H1 (cell line): Measurements from ENCODE around the gene ZBP1. TPM values are rescaled to one million over a fixed set of nuclear protein-coding genes. Genes with fewer than 3 reads are reported as not detected.

Source experiments
- CTCF ChIA-PET: fragments of 300-600 bp; sonication (Branson Sonifier 250); formaldehyde crosslinking; loops from one replicate; lab custom pipeline; 2021; ENCODE audit not compliant: partially characterized antibody; lab: Charles Lee
- POLR2A ChIA-PET: fragments of 300-600 bp; sonication (Branson Sonifier 250); formaldehyde crosslinking; loops from one replicate; lab custom pipeline; 2021; ENCODE audit warnings: inconsistent platforms; ENCODE audit not compliant: partially characterized antibody; lab: Charles Lee
- DNase-seq, 2 experiments: peaks; one replicate each; pipeline versions ENCODE4 v3.0.0 to v3.0.0-alpha.2; 2010 to 2022; ENCODE audit warnings: low spot score in 2 of 2, low read depth in 1 of 2, mixed read lengths in 1 of 2
- FAIRE-seq: peaks from 2 replicates; lab custom pipeline; 2011; peaks lifted over from hg19 to GRCh38; lab: Jason Lieb, UNC
- H2AFZ ChIP-seq: 2 replicates; pipeline ENCODE4 v1.8.1; 2012; ENCODE audit warnings: low read length, inconsistent platforms
- H2AK5ac ChIP-seq: 2 replicates; pipeline ENCODE4 v1.6.1; 2013; ENCODE audit warnings: low read depth, low read length
- H2BK120ac ChIP-seq: replicated peaks from 2 replicates; pipeline ENCODE3; 2013; ENCODE audit warnings: low read depth, low read length, inconsistent platforms
- H2BK12ac ChIP-seq: 2 replicates; pipeline ENCODE4 v1.6.1; 2013; ENCODE audit warnings: low read depth, low read length
- H2BK15ac ChIP-seq: 2 replicates; pipeline ENCODE4 v1.6.1; 2013; ENCODE audit warnings: low read length
- H2BK20ac ChIP-seq: 2 replicates; pipeline ENCODE4 v1.6.1; 2013; ENCODE audit warnings: low read length
- H2BK5ac ChIP-seq: 2 replicates; pipeline ENCODE4 v1.6.1; 2013; ENCODE audit warnings: low read depth, low read length
- H3K14ac ChIP-seq: 2 replicates; pipeline ENCODE4 v1.6.1; 2013; ENCODE audit warnings: inconsistent platforms; ENCODE audit not compliant: insufficient read length
- H3K18ac ChIP-seq: 2 replicates; pipeline ENCODE4 v1.6.1; 2013; ENCODE audit warnings: low read length; ENCODE audit errors: extremely low read depth
- H3K23ac ChIP-seq: 2 replicates; pipeline ENCODE4 v1.6.1; 2013; ENCODE audit warnings: inconsistent platforms; ENCODE audit not compliant: insufficient read length
- H3K23me2 ChIP-seq: 2 replicates; pipeline ENCODE4 v1.6.1; 2013; ENCODE audit warnings: low read depth, low read length
- H3K27ac ChIP-seq: 2 replicates; pipeline ENCODE4 v1.6.1; 2011; ENCODE audit warnings: low read depth, low read length, inconsistent platforms
- H3K27me3 ChIP-seq, 4 experiments: replicated peaks in 1 of 4; 1 replicate in 1 of 4; 2 replicates in 3 of 4; pipeline versions ENCODE4 v1.6.1 to v1.8.1; 2011 to 2013; ENCODE audit warnings: low read length in 3 of 4, mild to moderate bottlenecking in 3 of 4, inconsistent platforms in 2 of 4, mixed read lengths in 2 of 4, moderate library complexity in 1 of 4; ENCODE audit not compliant: control insufficient read depth in 3 of 4, insufficient read depth in 3 of 4; ENCODE audit errors: extremely low read depth in 1 of 4
- H3K36me3 ChIP-seq, 4 experiments: 2 replicates each; pipeline versions ENCODE4 v1.6.1 to v1.8.1; 2011 to 2013; ENCODE audit warnings: mild to moderate bottlenecking in 4 of 4, low read length in 3 of 4, moderate library complexity in 2 of 4, control low read depth in 1 of 4, inconsistent platforms in 1 of 4; ENCODE audit not compliant: insufficient read depth in 4 of 4, control insufficient read depth in 2 of 4
- H3K4ac ChIP-seq: replicated peaks from 2 replicates; pipeline ENCODE3; 2013; ENCODE audit warnings: low read length, low read depth, mixed read lengths, inconsistent platforms; ENCODE audit not compliant: insufficient read length
- H3K4me1 ChIP-seq, 4 experiments: replicated peaks in 1 of 4; 1 replicate in 1 of 4; 2 replicates in 3 of 4; pipeline versions ENCODE4 v1.6.1 to v1.8.1; 2011 to 2013; ENCODE audit warnings: low read length in 3 of 4, inconsistent platforms in 2 of 4, mixed read lengths in 1 of 4; ENCODE audit not compliant: insufficient read depth in 4 of 4, control insufficient read depth in 3 of 4
- H3K4me2 ChIP-seq, 2 experiments: 2 replicates each; pipeline versions ENCODE4 v1.6.1 to v1.8.1; 2011 to 2013; ENCODE audit warnings: low read depth in 2 of 2, low read length in 2 of 2, control low read depth in 1 of 2, inconsistent platforms in 1 of 2, mild to moderate bottlenecking in 1 of 2; ENCODE audit not compliant: insufficient read depth in 1 of 2
- H3K4me3 ChIP-seq, 4 experiments: fragments of 200-600, 300-600 bp in 1 of 4; sonication (generic), shearing (Covaris generic), sonication (Bioruptor Twin) in 1 of 4; 2 replicates each; pipeline versions ENCODE4 v1.5.1 to v1.8.1; 2011 to 2016; ENCODE audit warnings: low read length in 4 of 4, low read depth in 3 of 4, control low read depth in 2 of 4, inconsistent platforms in 2 of 4, mild to moderate bottlenecking in 2 of 4, mixed read lengths in 1 of 4, moderate library complexity in 1 of 4; ENCODE audit not compliant: insufficient read depth in 2 of 4; ENCODE audit errors: extremely low read depth in 1 of 4
- H3K56ac ChIP-seq: replicated peaks from 2 replicates; pipeline ENCODE3; 2013; ENCODE audit warnings: low read depth, mild to moderate bottlenecking, mixed read lengths, low read length, inconsistent platforms; ENCODE audit not compliant: insufficient read length
- H3K79me1 ChIP-seq: 2 replicates; pipeline ENCODE4 v1.6.1; 2013; ENCODE audit warnings: low read depth, low read length, control low read depth
- H3K79me2 ChIP-seq, 2 experiments: 2 replicates each; pipeline versions ENCODE4 v1.6.1 to v1.8.1; 2012 to 2013; ENCODE audit warnings: low read length in 2 of 2, mild to moderate bottlenecking in 2 of 2, inconsistent platforms in 1 of 2; ENCODE audit not compliant: insufficient read depth in 2 of 2, control insufficient read depth in 1 of 2
- H3K9ac ChIP-seq, 4 experiments: replicated peaks in 1 of 4; 1 replicate in 1 of 4; 2 replicates in 3 of 4; pipeline versions ENCODE4 v1.6.1 to v1.8.1; 2011 to 2013; ENCODE audit warnings: low read depth in 3 of 4, low read length in 3 of 4, control low read depth in 2 of 4, mild to moderate bottlenecking in 2 of 4, moderate library complexity in 2 of 4, inconsistent platforms in 1 of 4; ENCODE audit errors: extremely low read depth in 1 of 4
- H3K9me3 ChIP-seq, 2 experiments: 2 replicates each; pipeline versions ENCODE4 v1.6.1 to v1.8.1; 2012 to 2013; ENCODE audit warnings: mild to moderate bottlenecking in 2 of 2, moderate library complexity in 2 of 2, control low read depth in 1 of 2, inconsistent platforms in 1 of 2, low read depth in 1 of 2, low read length in 1 of 2, mixed read lengths in 1 of 2; ENCODE audit not compliant: insufficient read depth in 2 of 2
- H4K20me1 ChIP-seq, 2 experiments: replicated peaks in 1 of 2; 2 replicates each; pipeline versions ENCODE3 to v1.8.1; 2011 to 2013; ENCODE audit warnings: inconsistent platforms in 2 of 2, low read length in 2 of 2, mild to moderate bottlenecking in 1 of 2; ENCODE audit not compliant: insufficient read depth in 2 of 2, control insufficient read depth in 1 of 2
- H4K5ac ChIP-seq: 2 replicates; pipeline ENCODE4 v1.6.1; 2013; ENCODE audit warnings: low read length, low read depth, mixed read lengths, inconsistent platforms; ENCODE audit not compliant: insufficient read length
- H4K8ac ChIP-seq: 2 replicates; pipeline ENCODE4 v1.8.0; 2013; ENCODE audit warnings: mild to moderate bottlenecking, moderate library complexity, low read length, inconsistent platforms; ENCODE audit not compliant: insufficient read depth; ENCODE audit errors: extremely low read depth
- H4K91ac ChIP-seq: replicated peaks from 2 replicates; pipeline ENCODE3; 2013; ENCODE audit warnings: low read length, mixed read lengths, inconsistent platforms; ENCODE audit not compliant: insufficient read length
- BCL11A ChIP-seq, 2 experiments: IDR thresholded peaks; one replicate each; pipeline ENCODE4 v1.6.1; 2011; ENCODE audit warnings: low read depth in 2 of 2, low read length in 2 of 2, mild to moderate bottlenecking in 2 of 2
- CBX5 ChIP-seq: fragments of 300-800, 300-1000 bp; sonication (generic); IDR thresholded peaks from 2 replicates; pipeline ENCODE4 v1.7.1; 2016; ENCODE audit warnings: antibody characterized with exemption, low read length, low read depth
- CTBP2 ChIP-seq: IDR thresholded peaks from 2 replicates; pipeline ENCODE4 v1.7.0; 2011; ENCODE audit warnings: borderline replicate concordance, mild to moderate bottlenecking, moderate library complexity, mixed read lengths, low read length; ENCODE audit not compliant: insufficient read depth, insufficient read length
- JUND ChIP-seq: IDR thresholded peaks from 2 replicates; pipeline ENCODE4 v1.6.1; 2011; ENCODE audit warnings: mild to moderate bottlenecking, improper control_type of control experiment, low read length
- KDM1A ChIP-seq: fragments of 200-600, 300-600 bp; sonication (generic); IDR thresholded peaks from 2 replicates; pipeline ENCODE4 v1.7.1; 2016; ENCODE audit warnings: mild to moderate bottlenecking, low read length, borderline replicate concordance
- NANOG ChIP-seq: IDR thresholded peaks from 2 replicates; pipeline ENCODE4 v1.6.1; 2011; ENCODE audit warnings: low read length, low read depth, mild to moderate bottlenecking, inconsistent platforms; ENCODE audit not compliant: insufficient read depth, poor library complexity, severe bottlenecking
- POLR2A ChIP-seq, 2 experiments: IDR thresholded peaks; 1 replicate in 1 of 2; 2 replicates in 1 of 2; pipeline ENCODE4 v1.6.1; 2011; ENCODE audit warnings: low read depth in 2 of 2, low read length in 2 of 2, mild to moderate bottlenecking in 2 of 2; ENCODE audit errors: control extremely low read depth in 1 of 2
- POLR2AphosphoS5 ChIP-seq: IDR thresholded peaks from 2 replicates; pipeline ENCODE4 v1.6.1; 2011; ENCODE audit warnings: low read depth, low read length
- RNF2 ChIP-seq: fragments of 200-900, 300-1000 bp; sonication (generic); IDR thresholded peaks from 2 replicates; pipeline ENCODE4 v1.7.1; 2016; ENCODE audit warnings: borderline replicate concordance, low read depth, mild to moderate bottlenecking, antibody characterized with exemption, low read length; ENCODE audit not compliant: poor library complexity, severe bottlenecking; ENCODE audit errors: missing control alignments
- SAP30 ChIP-seq: fragments of 300-600 bp; sonication (generic); IDR thresholded peaks from 2 replicates; pipeline ENCODE4 v1.7.1; 2012; ENCODE audit warnings: low read length, moderate library complexity, mild to moderate bottlenecking, inconsistent platforms; ENCODE audit not compliant: insufficient read depth, insufficient replicate concordance
- SIN3A ChIP-seq, 2 experiments: IDR thresholded peaks in 1 of 2; conservative IDR thresholded peaks in 1 of 2; 2 replicates each; pipeline ENCODE4 v1.6.1; 2011 to 2012; ENCODE audit warnings: low read length in 2 of 2, improper control_type of control experiment in 1 of 2, low read depth in 1 of 2, mild to moderate bottlenecking in 1 of 2
- SUZ12 ChIP-seq: fragments of 200-600 bp; sonication (generic); IDR thresholded peaks from 2 replicates; pipeline ENCODE4 v1.6.1; 2012; ENCODE audit warnings: mild to moderate bottlenecking, inconsistent platforms, low read length, moderate library complexity, mixed read lengths
- WGBS, 2 experiments: shearing (Covaris generic) in 1 of 2; methylation state at CpG; one replicate each; pipeline versions ENCODE4 v1.1.6 to v1.1.7; 2013 to 2015; ENCODE audit warnings: low lambda C conversion rate in 2 of 2, mixed read lengths in 2 of 2, inconsistent platforms in 1 of 2, low coverage in 1 of 2, missing lambda C conversion rate in 1 of 2; ENCODE audit not compliant: insufficient replicate concordance in 2 of 2, insufficient coverage in 1 of 2, insufficient read length in 1 of 2; ENCODE audit errors: extremely low coverage in 1 of 2, missing lambda C conversion rate in 1 of 2; 5-methylcytosine and 5-hydroxymethylcytosine counted together
- polyA plus RNA-seq, 7 experiments: library from polyadenylated mRNA; depleted of rRNA in 3 of 7; stranded (reverse) in 5 of 7; unstranded in 2 of 7; fragments of >200 nt in 5 of 7; fragments of 200-250 nt in 2 of 7; gene quantifications; 1 replicate in 5 of 7; 2 replicates in 1 of 7; 4 replicates in 1 of 7; pipeline versions ENCODE4 v1.2.1 to v1.2.3, GENCODE V29; 2011 to 2013; ENCODE audit warnings: missing spikeins in 2 of 7, mixed read lengths in 2 of 7
- total RNA-seq: library from RNA; stranded (reverse); fragmentation: NEBNext Ultra II Directional; extraction: Animal tissue kit (Norgen Biotek cat#: 25700); gene quantifications from 2 replicates; pipeline ENCODE4 v1.2.1, GENCODE V29; 2021
- TF ChIP-seq, protein P1 (sequence below): IDR thresholded peaks from 2 replicates; pipeline ENCODE4 v1.6.1; 2012; ENCODE audit warnings: inconsistent platforms

Gene ZBP1
- total and polyA plus RNA-seq, 2 of the 8 experiments (the other 6 are each of a cell fraction or from before 2014, with no cell fraction given), result not detected

DNA sequence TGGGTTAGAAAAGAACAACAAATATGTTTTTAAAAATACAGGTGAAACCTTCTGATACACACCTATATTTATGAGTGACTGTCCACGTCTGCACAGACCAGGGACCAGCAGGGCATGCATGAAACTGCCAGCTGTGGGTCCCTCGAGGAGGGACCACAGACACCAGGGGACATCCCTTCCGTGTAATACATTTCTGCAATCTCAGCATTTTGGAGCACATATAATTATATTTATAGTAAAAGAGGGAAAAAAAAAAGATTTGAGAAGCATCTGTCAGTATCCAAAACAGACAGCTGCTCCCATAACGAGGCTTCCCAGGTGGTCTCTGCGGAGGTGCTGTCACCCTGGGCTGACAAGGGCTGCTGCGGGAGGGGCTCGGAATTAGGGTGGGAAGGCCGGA is 49.4 kb upstream of the ZBP1 start:
- Histone ChIP-seq H3K4me2 (no peak overlapping the region), H3K27ac (no peak overlapping the region), H3K79me2 (peaks cover 0 to 60% of the 10 kb centered on the region in 2 experiments; a peak in 2 of 4 replicates), H3K4ac (no peak overlapping the region), H2AK5ac (no peak overlapping the region), H2BK5ac (no peak overlapping the region), H2AFZ (no peak overlapping the region), H3K79me1 (peaks cover 8% of the 10 kb centered on the region), H3K56ac (no peak overlapping the region), H3K18ac (no peak overlapping the region), H3K27me3 (no peaks in the 10 kb centered on the region), H2BK12ac (no peak overlapping the region), H4K91ac (no peak overlapping the region), H3K23ac (no peak overlapping the region), H3K9me3 (no peaks in the 10 kb centered on the region), H3K23me2 (no peaks in the 10 kb centered on the region), H2BK120ac (no peak overlapping the region), H4K20me1 (peaks cover 10 to 26% of the 10 kb centered on the region in 2 experiments), H4K5ac (no peak overlapping the region), H3K4me1 (peaks cover 0 to 19% (median 7%) of the 10 kb centered on the region in 4 experiments; a peak in 6 of 7 replicates), H4K8ac (no peak overlapping the region), H2BK20ac (no peak overlapping the region), H3K4me3 (no peak overlapping the region), H2BK15ac (no peak overlapping the region), H3K14ac (no peak overlapping the region), H3K9ac (no peak overlapping the region), H3K36me3 (no peaks in the 10 kb centered on the region)
- 96% methylated on average over 8 of the region's 8 CpGs; no CpG with 5 or more reads in 1 of the 2 experiments for WGBS, 2 experiments
- FAIRE-seq, result no peak
- no peak for DNase-seq
- POLR2A ChIA-PET, result no interaction called here
- CTCF ChIA-PET, result interaction anchor here (1.3 to 2.0 kb wide), 2 partner anchors 14 to 16 kb away, joined by 5 to 6 read pairs; no protein-coding TSS in a partner anchor
- TF ChIP-seq SAP30 (no peak), CTBP2 (no peak), POLR2AphosphoS5 (no peak), KDM1A (no peak), POLR2A (IDR thresholded peaks at IDR 0.05; ENCODE audit: control extremely low read depth in 1 of 2, low read depth in 2 of 2, low read length in 2 of 2) (no peak), RNF2 (no peak), JUND (no peak), CBX5 (no peak), SUZ12 (no peak), SIN3A (conservative IDR thresholded peaks at IDR 0.05 in 1 of 2, IDR thresholded peaks at IDR 0.05 in 1 of 2; ENCODE audit: low read depth in 1 of 2, low read length in 2 of 2) (no peak), NANOG (no peak), BCL11A (IDR thresholded peaks at IDR 0.05; ENCODE audit: low read depth in 2 of 2, low read length in 2 of 2) (no peak)
- TF ChIP-seq, protein P1, sequence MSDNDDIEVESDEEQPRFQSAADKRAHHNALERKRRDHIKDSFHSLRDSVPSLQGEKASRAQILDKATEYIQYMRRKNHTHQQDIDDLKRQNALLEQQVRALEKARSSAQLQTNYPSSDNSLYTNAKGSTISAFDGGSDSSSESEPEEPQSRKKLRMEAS, result no peak
